Body of pancreas (tissue), 4 donors: ENCODE results near the gene CYP19A1. TPM values are rescaled to one million over a fixed set of nuclear protein-coding genes. Genes with fewer than 3 reads are reported as not detected.

ENCODE experiments used
- ATAC-seq: fragments of 150-250 bp; one replicate; pipeline ENCODE4 v1.9.1; 2016
- DNase-seq, 4 donors: peaks; one replicate each; pipeline ENCODE4 v3.0.0-alpha.2; 2019
- H3K27ac ChIP-seq, 4 donors: fragments of 200-600 bp; sonication (generic); 1 replicate in 3 of 4; 2 replicates in 1 of 4; pipeline versions ENCODE4 v1.5.1 to v1.6.1; 2016 to 2019; ENCODE audit warnings: mild to moderate bottlenecking in 1 of 4, mixed read lengths in 1 of 4, moderate library complexity in 1 of 4
- H3K27me3 ChIP-seq, 2 donors: fragments of 200-600 bp; sonication (generic); one replicate each; pipeline ENCODE4 v1.6.0; 2016; ENCODE audit warnings: mild to moderate bottlenecking in 1 of 2
- H3K36me3 ChIP-seq, 2 donors: fragments of 200-600 bp; sonication (generic); replicated peaks in 1 of 2; 2 replicates each; pipeline ENCODE4 v1.5.1; 2016; ENCODE audit warnings: low read depth in 2 of 2; ENCODE audit not compliant: insufficient read depth in 1 of 2
- H3K4me1 ChIP-seq: fragments of 200-600 bp; sonication (generic); one replicate; pipeline ENCODE4 v1.6.0; 2016
- H3K4me3 ChIP-seq, 2 donors: fragments of 200-600 bp; sonication (generic); 1 replicate in 1 of 2; 2 replicates in 1 of 2; pipeline ENCODE4 v1.5.1; 2016 to 2019
- H3K9me3 ChIP-seq, 3 donors: fragments of 200-600 bp; sonication (generic); 1 replicate in 2 of 3; 2 replicates in 1 of 3; pipeline ENCODE4 v1.5.1; 2016
- CTCF ChIP-seq, 7 experiments: fragments of 450-650 bp in 4 of 7; fragments of 200-600 bp in 3 of 7; sonication (generic) in 3 of 7; IDR thresholded peaks; one replicate each; pipeline ENCODE4 v1.5.1; 2016 to 2019; ENCODE audit warnings: antibody characterized with exemption in 7 of 7
- POLR2A ChIP-seq, 3 donors: fragments of 450-650 bp; IDR thresholded peaks; one replicate each; pipeline ENCODE4 v1.6.1; 2016; ENCODE audit warnings: antibody characterized with exemption in 3 of 3, mild to moderate bottlenecking in 2 of 3
- WGBS, 2 donors: methylation state at CpG; one replicate each; pipeline ENCODE4 v1.1.5; 2017; 5-methylcytosine and 5-hydroxymethylcytosine counted together
- intact Hi-C: fragments of 100-400 bp; cut with DNase I; formaldehyde crosslinking; loops from one replicate; pipeline ENCODE4 v1.15.1; 2023
- total RNA-seq, 2 donors: library from RNA; depleted of rRNA; stranded (reverse); fragments of >200 nt; gene quantifications; one replicate each; pipeline ENCODE4 v1.1.0, GENCODE V29; 2016

CYP19A1 gene
- total RNA-seq, 2 donors from 2014 or later = 0.26 TPM; not detected in 1

GRCh38 chr15:51270706-51271105 lies 67.7 kb downstream of the CYP19A1 start:
- Histone ChIP-seq H3K9me3 (no peaks in the 10 kb centered on the region), H3K36me3 (no peaks in the 10 kb centered on the region), H3K27me3 (no peaks in the 10 kb centered on the region), H3K4me1 (peaks cover 9% of the 10 kb centered on the region), H3K27ac (no peak overlapping the region), H3K4me3 (no peak overlapping the region)
- WGBS, 2 donors = 66 to 78% methylated on average over 6 of the region's 6 CpGs
- ATAC-seq = no peak
- TF ChIP-seq POLR2A (IDR thresholded peaks at IDR 0.05) (no peak), CTCF (IDR thresholded peaks at IDR 0.05) (no peak)
- DNase-seq = peak in 1 of 4 donors; percentile 48
- intact Hi-C loops = no loop called here

GRCh38 chr15:51269496-51269895 lies 68.9 kb downstream of the CYP19A1 start:
- 64 to 86% methylated on average over 2 of the region's 2 CpGs for WGBS, 2 donors
- ATAC-seq (no peak), DNase-seq (no peak)
- intact Hi-C loops = no loop called here
- Histone ChIP-seq H3K27ac (no peak overlapping the region), H3K27me3 (no peaks in the 10 kb centered on the region), H3K36me3 (no peaks in the 10 kb centered on the region), H3K4me1 (peaks cover 9% of the 10 kb centered on the region), H3K4me3 (no peak overlapping the region), H3K9me3 (no peaks in the 10 kb centered on the region)
- TF ChIP-seq POLR2A (IDR thresholded peaks at IDR 0.05) (no peak), CTCF (IDR thresholded peaks at IDR 0.05) (no peak)

- Histone ChIP-seq H3K36me3 (no peaks in the 10 kb centered on the region), H3K27me3 (no peaks in the 10 kb centered on the region), H3K4me1 (peaks cover 9% of the 10 kb centered on the region), H3K9me3 (no peaks in the 10 kb centered on the region), H3K4me3 (peak overlapping the region in 1 of 2 donors; percentile 38), H3K27ac (no peak overlapping the region)
- 2 to 12% methylated on average over 3 to 11 of the region's 11 CpGs for WGBS, 2 donors
- intact Hi-C loops = no loop called here
- ATAC-seq (peak; percentile 38), DNase-seq (peak in 3 of 4 donors; percentile 21 to 49 (median 28))
- TF ChIP-seq CTCF (IDR thresholded peaks at IDR 0.05) (no peak), POLR2A (IDR thresholded peaks at IDR 0.05) (no peak)
Observed at GRCh38 chr15:51267703-51268083, 70.7 kb downstream of the CYP19A1 start.

- DNase-seq (peak in 2 of 4 donors; percentile 23 to 34), ATAC-seq (peak; percentile 55)
- H3K36me3 ChIP-seq = no peaks in the 10 kb centered on the region
- H3K9me3 ChIP-seq = no peaks in the 10 kb centered on the region
- H3K4me3 ChIP-seq = peak overlapping the region in 1 of 2 donors; percentile 38
- no peak overlapping the region for H3K27ac ChIP-seq
- intact Hi-C loops = no loop called here
- 0 to 2% methylated on average over 9 to 47 of the region's 47 CpGs for WGBS, 2 donors
- peaks cover 9% of the 10 kb centered on the region for H3K4me1 ChIP-seq
- TF ChIP-seq POLR2A (IDR thresholded peaks at IDR 0.05) (no peak), CTCF (IDR thresholded peaks at IDR 0.05) (no peak)
- H3K27me3 ChIP-seq = no peaks in the 10 kb centered on the region
Observed at GRCh38 chr15:51267051-51267702, 71.2 kb downstream of the CYP19A1 start.

- TF ChIP-seq POLR2A (IDR thresholded peaks at IDR 0.05) (no peak), CTCF (IDR thresholded peaks at IDR 0.05) (no peak)
- Histone ChIP-seq H3K27ac (no peak overlapping the region), H3K9me3 (no peaks in the 10 kb centered on the region), H3K4me1 (peaks cover 9% of the 10 kb centered on the region), H3K27me3 (no peaks in the 10 kb centered on the region), H3K4me3 (no peak overlapping the region), H3K36me3 (no peaks in the 10 kb centered on the region)
- intact Hi-C loops = no loop called here
- no peak for DNase-seq
- 81 to 85% methylated on average over 9 of the region's 9 CpGs for WGBS, 2 donors
- no peak for ATAC-seq
Observed at GRCh38 chr15:51266656-51267050, 71.7 kb downstream of the CYP19A1 start.
